Loucy (cell line): ENCODE results near the gene MYL5.

ENCODE experiments used
- CTCF ChIP-seq: fragments of 200-600 bp; sonication (generic); conservative IDR thresholded peaks from 2 replicates; pipeline ENCODE4 v1.5.1; 2014; ENCODE audit warnings: mild to moderate bottlenecking, antibody characterized with exemption, low read length
- EZH2phosphoT487 ChIP-seq: fragments of 200-600 bp; IDR thresholded peaks from 2 replicates; pipeline ENCODE4 v1.6.1; 2018; ENCODE audit warnings: antibody characterized with exemption, mild to moderate bottlenecking, moderate library complexity, borderline replicate concordance

GRCh38 chr4:712093-712492, 37.8 kb downstream of the MYL5 start:
- TF ChIP-seq CTCF (no peak), EZH2phosphoT487 (no peak)
